GM20431 (cell line): ENCODE results near the gene ANO1.

Experiments used
- in situ Hi-C: fragments of 300-500 bp; cut with MseI, MboI; formaldehyde crosslinking; loops from one replicate; pipeline ENCODE4 v1.15.0; 2020; ENCODE audit warnings: low sequenced_read_pairs; ENCODE audit not compliant: unreplicated experiment

ANO1 gene

GRCh38 chr11:70109903-70110302 is 31.8 kb downstream of the ANO1 start:
- in situ Hi-C loops: no loop called here

GRCh38 chr11:70110538-70111055 is 32.5 kb downstream of the ANO1 start:
- in situ Hi-C loops: no loop called here

- in situ Hi-C loops: no loop called here
These were observed 33.3 kb downstream of the ANO1 start for GRCh38 chr11:70111269-70112016.

- in situ Hi-C loops: no loop called here
These were observed 33.9 kb downstream of the ANO1 start for GRCh38 chr11:70112017-70112434.

GRCh38 chr11:70113801-70114200 is 35.7 kb downstream of the ANO1 start:
- in situ Hi-C loops: no loop called here

GRCh38 chr11:70115778-70116177 is 37.7 kb downstream of the ANO1 start:
- in situ Hi-C loops: no loop called here

GRCh38 chr11:70116386-70117065 is 38.4 kb downstream of the ANO1 start:
- in situ Hi-C loops: no loop called here

GRCh38 chr11:70117567-70118145 is 39.5 kb downstream of the ANO1 start:
- in situ Hi-C loops: no loop called here

GRCh38 chr11:70118642-70119041 is 40.5 kb downstream of the ANO1 start:
- in situ Hi-C loops: no loop called here

GRCh38 chr11:70119502-70119901 is 41.4 kb downstream of the ANO1 start:
- in situ Hi-C loops: no loop called here

- in situ Hi-C loops: no loop called here
These were observed 42.6 kb downstream of the ANO1 start for GRCh38 chr11:70120674-70121073.

GRCh38 chr11:70122490-70123198 is 44.5 kb downstream of the ANO1 start:
- in situ Hi-C loops: no loop called here

- in situ Hi-C loops: no loop called here
These were observed 45.6 kb downstream of the ANO1 start for GRCh38 chr11:70123711-70124110.

GRCh38 chr11:70124321-70125000 is 46.3 kb downstream of the ANO1 start:
- in situ Hi-C loops: no loop called here

GRCh38 chr11:70126494-70126893 is 48.4 kb downstream of the ANO1 start:
- in situ Hi-C loops: no loop called here

- in situ Hi-C loops: no loop called here
These were observed 49.7 kb downstream of the ANO1 start for GRCh38 chr11:70127653-70128434.

- in situ Hi-C loops: no loop called here
These were observed 50.4 kb downstream of the ANO1 start for GRCh38 chr11:70128435-70128906.

- in situ Hi-C loops: no loop called here
These were observed 51.0 kb downstream of the ANO1 start for GRCh38 chr11:70129051-70129592.

- in situ Hi-C loops: no loop called here
These were observed 52.5 kb downstream of the ANO1 start for GRCh38 chr11:70130636-70131035.
